ENCODE results near the gene MORN1.
A peak's percentile ranks its signal among the peaks of the same experiment; 100 is the strongest.

Gene MORN1

DNA sequence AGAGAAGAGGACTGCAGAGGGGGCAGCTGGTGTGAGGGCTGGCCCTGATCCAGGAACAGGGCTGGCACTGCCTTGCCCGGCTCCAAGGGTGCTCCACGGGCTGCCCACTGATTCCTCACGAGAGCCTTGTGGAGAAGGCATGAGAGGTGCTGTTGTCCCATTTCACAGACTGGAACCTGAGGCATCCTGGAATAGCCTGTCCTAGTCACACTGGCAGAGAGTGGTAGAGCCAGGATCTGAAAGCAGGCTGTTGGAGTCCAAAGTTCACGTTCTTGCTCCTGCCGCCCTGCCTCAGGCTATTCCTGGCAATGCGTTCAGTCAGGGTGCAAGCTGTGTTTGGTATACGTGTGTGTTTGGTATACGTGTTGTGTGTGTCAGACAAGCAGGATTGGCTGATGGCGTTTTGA is 2.1 kb upstream of the MORN1 start:
- no peak for TF ChIP-seq ZNF274 (IDR thresholded peaks at IDR 0.05; ENCODE audit: low read depth, low read length)
- no peak overlapping the region for H3K4me3 ChIP-seq (ENCODE audit: low read length)

DNA sequence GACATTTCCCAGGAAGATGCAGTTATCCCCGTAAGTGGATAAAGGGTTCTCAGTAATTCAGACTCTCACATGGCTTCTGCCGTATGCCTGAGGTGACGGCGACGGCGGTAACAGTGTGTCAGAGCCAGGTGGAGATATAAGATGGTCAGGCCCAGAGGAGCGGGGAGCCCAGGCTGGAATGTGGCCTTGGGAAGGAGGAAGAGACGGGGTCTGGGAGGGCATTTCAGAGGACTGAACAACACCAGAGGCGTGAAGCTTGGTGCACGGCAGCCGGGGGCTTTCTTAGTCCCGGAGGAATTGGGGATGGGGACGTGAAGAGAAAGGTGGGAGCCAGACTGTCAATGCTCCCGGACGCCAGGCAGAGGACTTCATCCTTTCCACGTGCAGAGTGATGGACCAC is 1.3 kb upstream of the MORN1 start:
- peak overlapping the region; percentile 95 for H3K4me3 ChIP-seq (ENCODE audit: low read length)
- TF ChIP-seq ZNF274 (IDR thresholded peaks at IDR 0.05; ENCODE audit: low read depth, low read length), result no peak

DNA sequence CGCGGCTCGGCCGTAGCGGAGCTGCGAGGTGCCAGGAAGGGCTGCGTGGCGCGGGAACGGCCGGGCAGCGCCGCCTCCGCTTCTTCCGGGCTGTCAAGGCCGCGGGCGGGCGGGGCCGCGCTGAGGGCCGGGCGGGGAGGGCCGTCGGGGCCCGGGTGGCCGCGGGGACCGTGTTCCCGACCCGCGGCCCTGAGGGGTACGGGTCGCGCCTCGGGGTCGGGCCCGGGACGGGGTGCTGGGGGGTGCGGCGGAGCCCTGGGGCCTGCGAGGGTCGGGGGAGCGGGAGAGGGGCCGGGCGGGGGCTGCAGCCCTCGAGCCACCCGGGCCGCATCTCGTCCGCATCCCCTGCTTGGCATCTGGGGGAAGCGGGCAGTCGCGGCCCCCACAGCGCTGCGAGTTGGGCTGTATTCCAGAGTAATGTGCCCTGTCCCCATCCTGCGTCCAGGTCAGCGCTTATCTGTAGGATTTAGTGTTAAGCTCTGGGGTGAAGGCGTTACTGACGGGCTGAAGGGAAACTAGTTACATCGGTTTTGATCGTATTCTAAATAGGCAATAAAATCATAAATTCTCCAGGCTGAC is 666 bp upstream of the MORN1 start:
- peak overlapping the region; percentile 95 for H3K4me3 ChIP-seq (ENCODE audit: low read length)
- no peak for TF ChIP-seq ZNF274 (IDR thresholded peaks at IDR 0.05; ENCODE audit: low read depth, low read length)

DNA sequence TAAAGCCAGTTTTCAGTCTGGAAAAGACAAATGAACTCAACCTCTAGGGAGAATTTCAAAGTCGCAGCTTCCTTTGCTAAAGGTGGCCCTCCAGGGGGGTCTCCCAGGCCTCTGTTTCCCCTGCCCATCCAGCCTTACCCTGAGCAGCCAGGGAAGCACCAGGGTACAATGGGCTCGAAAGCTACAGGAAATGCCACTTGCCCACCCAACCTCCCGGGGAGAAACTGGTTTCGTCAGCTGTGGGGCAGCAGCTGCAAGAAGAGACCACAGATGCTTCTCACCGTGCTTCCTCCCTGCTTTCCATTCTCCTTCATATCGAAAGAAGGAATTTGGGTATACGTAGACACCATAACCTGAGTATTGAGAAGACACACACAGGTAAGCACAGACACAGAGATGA is 1.7 kb downstream of the MORN1 start:
- no peak for TF ChIP-seq ZNF274 (IDR thresholded peaks at IDR 0.05; ENCODE audit: low read depth, low read length)
- H3K4me3 ChIP-seq (ENCODE audit: low read length), result no peak overlapping the region

DNA sequence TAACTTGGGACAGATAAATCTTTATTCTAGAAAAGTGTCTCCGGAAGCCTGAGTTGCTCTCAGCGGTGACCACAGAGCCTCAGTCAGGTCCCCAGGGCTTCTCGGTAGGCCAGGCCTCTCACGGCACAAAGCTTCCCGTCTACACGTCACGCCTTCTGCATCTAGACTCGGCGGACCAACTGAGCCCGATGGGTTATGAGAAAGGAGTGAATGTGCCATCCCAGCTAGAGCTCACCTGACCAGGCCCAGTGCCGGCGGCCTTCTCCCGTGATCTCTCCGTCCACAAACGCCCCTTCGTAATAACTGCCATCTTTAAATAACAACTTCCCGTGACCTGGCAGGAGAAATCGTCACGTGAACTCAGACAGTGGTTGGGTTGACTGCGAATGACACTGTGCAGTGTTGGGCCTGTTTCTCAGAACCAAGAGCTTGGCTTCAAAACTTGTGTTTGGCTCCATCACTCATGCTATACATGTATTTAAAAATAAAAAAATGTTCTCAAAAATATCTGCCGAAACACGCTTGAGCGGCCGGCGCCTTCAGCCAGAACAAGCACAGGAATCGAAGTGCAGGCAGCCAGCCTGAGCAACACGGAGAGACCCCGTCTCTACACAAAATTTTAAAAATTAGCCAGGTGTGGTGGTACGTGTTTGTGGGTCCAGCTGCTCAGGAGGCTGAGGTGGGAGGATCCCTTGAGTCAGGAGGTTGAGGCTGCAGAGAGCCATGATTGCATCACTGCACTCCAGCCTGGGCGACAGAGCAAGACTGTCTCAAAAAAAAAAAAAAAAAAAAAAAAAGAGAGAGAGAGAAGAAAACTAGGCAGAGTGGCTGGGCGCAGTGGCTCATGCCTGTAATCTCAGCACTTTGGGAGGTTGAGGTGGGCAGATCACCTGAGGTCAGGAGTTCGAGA is 3.1 kb downstream of the MORN1 start:
- H3K4me3 ChIP-seq (ENCODE audit: low read length), result no peak overlapping the region
- no peak for TF ChIP-seq ZNF274 (IDR thresholded peaks at IDR 0.05; ENCODE audit: low read depth, low read length)

DNA sequence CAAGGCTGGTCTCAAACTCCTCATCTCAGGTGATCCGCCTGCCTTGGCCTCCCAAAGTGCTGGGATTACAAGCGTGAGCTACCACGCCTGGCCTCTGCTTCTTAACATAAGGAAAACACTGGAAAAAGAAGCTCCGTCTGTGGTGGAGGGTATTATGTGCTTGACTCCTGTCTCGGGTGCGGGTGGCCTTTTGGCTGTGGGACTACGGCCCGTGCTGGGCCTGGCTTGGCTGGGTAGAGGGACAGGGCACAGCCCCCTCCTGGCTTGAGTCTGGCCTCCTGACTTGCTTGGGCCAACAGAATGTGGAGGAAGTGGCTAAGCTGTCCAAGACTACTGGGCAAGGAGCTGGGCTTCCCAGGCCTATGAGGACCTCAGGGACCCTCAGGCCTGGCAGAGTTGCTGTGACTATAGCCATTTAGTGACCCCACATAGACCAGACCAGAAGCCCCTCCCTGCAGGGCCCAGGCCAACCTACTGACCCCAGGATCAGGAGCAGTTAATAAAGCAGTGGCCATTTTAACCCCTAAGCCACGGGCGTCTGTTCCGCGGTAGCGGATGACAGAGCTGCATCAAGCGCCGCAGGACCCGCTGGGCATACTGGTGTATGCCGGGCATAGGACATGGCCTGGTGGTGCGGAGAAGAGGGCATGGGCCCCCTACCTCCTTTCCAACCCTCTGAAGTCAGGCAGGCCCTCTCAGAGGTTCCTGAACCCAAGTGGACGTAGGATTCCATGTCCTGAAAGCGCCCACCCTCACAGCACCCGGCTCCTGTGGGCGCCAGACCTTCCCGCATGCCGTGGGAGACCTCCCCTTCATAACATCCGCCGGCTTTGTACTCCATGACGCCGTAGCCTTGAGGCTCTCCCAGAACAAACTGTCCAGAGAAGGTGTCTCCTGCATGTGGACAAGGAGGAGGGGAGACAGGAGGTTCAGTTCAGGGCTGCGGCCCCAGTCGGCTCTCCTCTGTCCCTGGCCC is 4.4 kb downstream of the MORN1 start:
- no peak overlapping the region for H3K4me3 ChIP-seq (ENCODE audit: low read length)
- TF ChIP-seq ZNF274 (IDR thresholded peaks at IDR 0.05; ENCODE audit: low read depth, low read length), result no peak

DNA sequence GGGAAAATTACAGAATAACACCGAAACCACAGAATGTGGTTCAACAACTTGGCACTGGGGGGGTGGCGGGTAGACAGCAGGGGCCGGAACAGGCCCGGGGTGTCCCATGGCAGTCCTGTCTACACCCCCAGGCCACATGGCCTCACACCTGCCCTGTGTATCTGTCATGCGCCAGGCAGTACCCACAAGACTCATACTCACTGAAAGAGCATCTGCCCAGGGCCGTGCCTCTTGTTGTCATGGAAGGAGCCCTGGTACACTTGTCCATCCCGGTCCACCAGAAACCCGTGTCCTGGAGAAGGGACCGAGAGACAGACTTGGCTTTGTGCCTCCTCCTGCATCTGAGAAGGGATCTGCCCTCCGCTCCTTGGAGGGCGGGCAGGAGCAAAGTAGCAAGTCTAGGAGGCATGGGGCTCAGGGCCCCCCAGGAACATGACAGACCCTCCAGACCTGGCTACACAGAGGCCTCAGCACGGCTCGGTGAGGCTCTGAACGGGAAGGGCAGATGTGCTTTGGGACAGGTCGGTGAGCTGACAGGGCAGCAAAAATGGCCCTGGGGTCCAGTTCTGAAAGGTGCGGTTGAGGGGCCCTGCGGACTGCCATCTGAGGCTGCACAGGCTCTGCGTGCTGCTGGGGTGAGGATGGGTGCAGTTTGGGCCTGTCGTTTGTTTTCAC is 5.6 kb downstream of the MORN1 start:
- no peak for TF ChIP-seq ZNF274 (IDR thresholded peaks at IDR 0.05; ENCODE audit: low read depth, low read length)
- no peak overlapping the region for H3K4me3 ChIP-seq (ENCODE audit: low read length)

DNA sequence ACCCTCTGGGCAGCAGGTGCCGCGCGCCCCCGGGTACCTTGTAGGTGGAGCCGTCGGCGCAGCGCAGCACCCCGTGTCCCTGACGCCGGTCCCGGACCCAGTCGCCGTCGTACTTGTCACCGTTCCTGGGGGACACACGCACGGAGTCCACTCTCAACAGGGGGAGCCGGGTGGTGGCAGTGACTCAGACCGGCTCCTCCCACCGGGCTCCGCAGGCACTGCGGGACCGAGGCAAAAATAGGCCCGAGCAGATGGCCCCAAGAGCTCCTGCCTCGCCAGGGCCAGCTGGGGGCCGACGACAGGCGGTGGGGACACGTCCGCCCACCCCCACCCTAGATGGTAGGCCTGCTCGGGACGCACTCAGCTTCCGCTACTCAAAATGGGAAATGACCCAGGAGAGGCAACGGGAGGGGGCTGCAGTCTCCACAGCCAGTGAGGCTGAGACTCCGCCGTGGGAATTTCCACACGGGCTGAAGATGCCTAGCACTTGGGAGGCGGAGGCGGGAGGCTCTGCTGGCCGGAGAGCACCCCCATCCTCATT is 6.3 kb downstream of the MORN1 start:
- no peak for TF ChIP-seq ZNF274 (IDR thresholded peaks at IDR 0.05; ENCODE audit: low read depth, low read length)
- no peak overlapping the region for H3K4me3 ChIP-seq (ENCODE audit: low read length)

DNA sequence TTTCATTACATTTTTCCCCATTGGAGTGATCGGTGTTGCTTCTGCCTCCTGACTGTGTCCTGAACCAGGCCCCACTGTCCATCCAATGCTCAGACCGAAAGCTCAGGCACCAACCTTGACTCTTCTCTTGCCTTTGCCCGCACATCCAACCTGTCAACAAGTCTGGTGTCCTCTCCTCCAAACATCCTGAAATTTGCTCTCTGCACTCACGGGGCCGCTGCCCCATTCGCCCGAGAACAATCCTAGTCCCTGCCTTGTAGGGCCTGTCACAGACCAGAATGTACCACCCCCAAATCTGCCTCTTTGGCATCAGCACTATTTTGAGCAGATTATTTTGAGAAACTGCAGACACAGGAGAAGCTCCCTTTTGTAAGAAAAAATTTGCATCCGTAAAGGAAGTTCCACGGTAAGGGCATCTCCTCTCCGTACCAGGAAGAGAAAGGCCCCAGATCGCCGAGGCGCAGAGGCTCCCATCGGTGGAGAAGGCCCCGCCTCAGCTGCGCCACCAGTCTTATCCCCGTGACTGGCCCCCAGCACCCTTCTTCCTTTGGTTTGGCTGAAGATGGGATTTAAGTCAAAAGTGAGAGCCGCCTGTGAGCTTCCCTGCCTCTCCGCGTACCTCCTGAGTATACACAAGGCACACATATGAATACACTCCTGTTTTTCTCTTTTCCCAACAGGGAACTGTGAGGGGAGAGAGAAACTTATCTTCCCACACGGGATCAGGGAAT is 7.1 kb downstream of the MORN1 start:
- TF ChIP-seq ZNF274 (IDR thresholded peaks at IDR 0.05; ENCODE audit: low read depth, low read length), result no peak
- H3K4me3 ChIP-seq (ENCODE audit: low read length), result no peak overlapping the region

DNA sequence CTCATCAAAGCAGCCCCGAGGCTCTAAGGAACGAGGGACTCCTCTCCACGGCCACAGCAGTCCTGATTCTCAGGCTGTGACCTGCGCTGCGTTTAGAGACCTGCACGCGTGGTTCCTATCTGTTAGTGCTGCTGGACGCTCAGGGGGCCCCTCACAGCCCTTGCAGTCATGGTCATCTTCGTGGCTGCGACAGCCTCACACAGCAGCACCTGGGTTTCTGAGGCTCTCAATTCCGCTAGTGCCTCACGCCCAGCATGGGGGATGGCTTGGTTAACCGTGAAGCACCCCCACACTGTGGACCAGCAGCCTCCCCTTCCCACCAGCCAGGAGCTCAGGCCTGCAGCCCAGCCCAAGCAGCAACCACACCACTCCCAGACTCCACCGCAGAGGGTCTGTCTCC is 7.8 kb downstream of the MORN1 start:
- H3K4me3 ChIP-seq (ENCODE audit: low read length), result no peak overlapping the region
- TF ChIP-seq ZNF274 (IDR thresholded peaks at IDR 0.05; ENCODE audit: low read depth, low read length), result no peak

DNA sequence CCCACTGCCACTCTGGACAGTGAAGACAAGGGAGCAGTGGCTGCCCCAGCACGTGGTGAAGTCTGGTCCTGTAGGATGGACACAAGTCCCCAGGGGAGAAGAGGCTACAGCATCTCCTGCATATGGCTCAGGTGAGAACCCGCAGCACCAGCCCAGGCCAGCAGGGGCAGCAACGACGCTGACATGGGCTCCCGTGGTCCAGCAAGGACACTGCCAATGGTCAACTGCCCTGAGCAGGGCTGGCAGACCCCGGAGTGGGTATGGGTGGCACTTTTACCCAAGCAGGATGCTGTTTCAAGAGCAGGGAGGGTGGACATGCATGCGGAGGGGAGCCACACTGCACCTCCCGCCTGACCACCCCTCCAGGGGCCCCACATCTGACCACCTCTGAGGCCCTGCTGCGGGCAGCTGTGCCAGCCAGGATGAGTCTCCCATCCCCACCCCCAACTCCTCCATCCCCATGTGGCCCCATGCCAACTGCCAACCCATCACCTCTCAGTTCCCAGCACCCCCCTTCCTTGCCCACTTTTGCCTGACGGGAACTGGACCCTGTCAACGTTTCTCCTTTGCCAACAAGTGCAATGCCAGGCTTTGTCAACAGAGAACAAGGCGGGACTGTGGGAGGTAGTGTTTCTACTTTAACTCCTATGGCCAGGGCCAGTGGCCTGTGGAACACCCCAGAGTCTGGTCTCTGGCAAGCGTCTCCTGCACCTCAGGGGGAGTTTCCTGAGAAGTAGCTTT is 8.6 kb downstream of the MORN1 start:
- no peak for TF ChIP-seq ZNF274 (IDR thresholded peaks at IDR 0.05; ENCODE audit: low read depth, low read length)
- H3K4me3 ChIP-seq (ENCODE audit: low read length), result no peak overlapping the region
